GM12864 (cell line): Measurements from ENCODE around the gene ATP8A2.

Experiments
- DNase-seq: peaks from one replicate; pipeline ENCODE4 v3.0.0-alpha.2; 2011; ENCODE audit warnings: low read depth
- H3K4me3 ChIP-seq: 2 replicates; pipeline ENCODE4 v1.5.1; 2011; ENCODE audit warnings: mild to moderate bottlenecking, low read depth, low read length, control low read depth
- TF ChIP-seq, protein P1 (sequence below): IDR thresholded peaks from 2 replicates; pipeline ENCODE4 v1.5.1; 2011; ENCODE audit warnings: low read depth, mild to moderate bottlenecking, moderate library complexity, low read length, control low read depth, inconsistent platforms; ENCODE audit errors: missing control alignments

ATP8A2 gene

DNA sequence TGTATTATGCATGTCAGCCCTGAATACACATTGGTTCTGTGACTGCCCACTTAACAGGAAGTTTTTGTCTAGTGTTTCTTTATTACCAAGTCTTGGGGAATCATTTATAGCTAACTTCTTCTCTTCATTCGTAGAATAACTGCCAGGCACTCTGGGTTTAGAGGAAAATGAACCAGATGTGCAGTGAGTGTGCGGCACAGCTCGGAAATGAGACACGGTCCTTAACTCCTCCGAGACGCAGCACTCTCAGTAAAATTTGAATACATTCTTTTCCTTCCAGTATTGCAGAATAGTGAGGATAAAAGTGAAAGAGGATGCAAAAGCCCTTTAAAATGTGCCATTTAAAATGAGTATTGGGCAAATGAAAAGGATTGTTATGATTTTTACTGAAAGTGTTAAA, 29.2 kb downstream of the ATP8A2 start:
- no peak for DNase-seq
- TF ChIP-seq, protein P1, sequence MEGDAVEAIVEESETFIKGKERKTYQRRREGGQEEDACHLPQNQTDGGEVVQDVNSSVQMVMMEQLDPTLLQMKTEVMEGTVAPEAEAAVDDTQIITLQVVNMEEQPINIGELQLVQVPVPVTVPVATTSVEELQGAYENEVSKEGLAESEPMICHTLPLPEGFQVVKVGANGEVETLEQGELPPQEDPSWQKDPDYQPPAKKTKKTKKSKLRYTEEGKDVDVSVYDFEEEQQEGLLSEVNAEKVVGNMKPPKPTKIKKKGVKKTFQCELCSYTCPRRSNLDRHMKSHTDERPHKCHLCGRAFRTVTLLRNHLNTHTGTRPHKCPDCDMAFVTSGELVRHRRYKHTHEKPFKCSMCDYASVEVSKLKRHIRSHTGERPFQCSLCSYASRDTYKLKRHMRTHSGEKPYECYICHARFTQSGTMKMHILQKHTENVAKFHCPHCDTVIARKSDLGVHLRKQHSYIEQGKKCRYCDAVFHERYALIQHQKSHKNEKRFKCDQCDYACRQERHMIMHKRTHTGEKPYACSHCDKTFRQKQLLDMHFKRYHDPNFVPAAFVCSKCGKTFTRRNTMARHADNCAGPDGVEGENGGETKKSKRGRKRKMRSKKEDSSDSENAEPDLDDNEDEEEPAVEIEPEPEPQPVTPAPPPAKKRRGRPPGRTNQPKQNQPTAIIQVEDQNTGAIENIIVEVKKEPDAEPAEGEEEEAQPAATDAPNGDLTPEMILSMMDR, result no peak
- no peak overlapping the region for H3K4me3 ChIP-seq

DNA sequence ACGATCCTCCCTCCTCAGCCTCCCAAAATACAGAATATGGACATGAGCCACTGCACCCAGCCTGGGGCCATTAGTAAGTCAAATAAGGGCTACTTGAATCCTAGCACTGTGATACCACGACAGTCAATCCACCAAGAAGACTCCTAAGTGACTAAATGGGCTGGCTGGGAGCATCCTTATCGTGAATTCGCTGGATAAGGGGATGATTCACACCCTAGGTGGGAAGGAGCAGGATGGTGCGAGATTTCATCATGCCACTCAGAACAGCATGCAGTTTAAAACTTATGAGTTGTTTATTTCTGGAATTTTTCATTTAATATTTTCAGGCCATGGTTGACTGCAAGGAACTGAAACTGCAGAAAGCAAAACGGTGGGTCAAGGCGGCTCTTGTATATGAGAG, 30.2 kb downstream of the ATP8A2 start:
- TF ChIP-seq, protein P1, result no peak
- no peak for DNase-seq
- H3K4me3 ChIP-seq, result no peak overlapping the region

DNA sequence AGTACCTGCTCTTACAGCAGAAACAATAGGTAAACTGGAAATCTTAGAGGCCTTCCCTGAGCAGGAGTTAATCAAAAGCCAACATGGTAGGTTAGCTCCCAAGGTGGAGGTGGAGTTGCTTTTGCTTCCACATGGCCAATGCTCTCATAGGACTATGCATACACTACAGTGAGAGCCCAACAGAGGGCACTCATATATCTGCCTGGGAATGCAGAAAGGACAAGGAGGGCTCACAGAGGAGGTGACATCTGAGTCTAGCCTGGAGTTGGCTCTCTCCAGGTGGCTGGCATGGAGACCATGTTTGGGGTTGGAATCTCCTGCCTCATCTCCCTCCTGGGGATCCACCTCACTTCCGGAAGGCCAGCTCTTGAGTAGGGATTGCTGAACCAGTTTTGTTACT, 34.6 kb downstream of the ATP8A2 start:
- TF ChIP-seq, protein P1, result peak; percentile 30
- DNase-seq, result no peak
- H3K4me3 ChIP-seq, result no peak overlapping the region

DNA sequence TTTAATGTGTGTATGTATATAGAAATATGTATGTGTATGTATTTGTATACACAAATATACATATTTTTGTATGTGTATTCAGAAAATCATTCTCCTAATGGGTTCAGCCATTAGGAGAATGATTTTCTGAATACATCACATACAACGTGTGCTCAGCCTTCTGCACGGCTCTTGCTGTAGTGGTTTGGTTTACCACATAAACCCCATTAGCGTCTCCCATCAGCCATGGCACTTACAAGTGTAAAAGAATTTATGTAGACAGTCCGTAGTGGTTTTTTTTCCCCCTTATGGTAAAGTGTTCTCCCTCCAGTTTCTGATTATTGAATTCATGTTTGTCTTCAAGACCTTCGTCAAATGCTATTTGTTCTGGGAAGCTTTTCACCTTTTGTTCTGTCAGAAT, 38.2 kb downstream of the ATP8A2 start:
- no peak for DNase-seq
- TF ChIP-seq, protein P1, result no peak
- H3K4me3 ChIP-seq, result no peak overlapping the region

DNA sequence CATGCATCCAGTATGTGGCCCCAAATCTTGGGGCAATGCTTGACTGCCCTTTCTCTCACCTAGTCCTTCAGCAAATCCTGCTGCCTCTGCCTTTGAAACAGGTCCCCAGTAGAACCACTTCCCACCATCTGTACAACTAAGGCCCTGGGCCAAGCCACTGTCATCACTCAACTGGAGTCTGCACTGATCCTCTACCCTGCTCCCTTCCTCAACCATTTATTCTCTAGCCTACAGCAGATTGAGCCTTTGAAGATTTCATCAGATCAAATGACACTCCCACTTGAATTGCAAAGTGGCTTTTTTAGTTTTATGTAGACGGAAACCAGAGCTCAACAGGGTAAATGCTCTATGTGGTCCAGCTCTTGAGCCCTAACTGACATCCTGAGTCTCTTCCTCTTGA, 43.5 kb downstream of the ATP8A2 start:
- DNase-seq, result no peak
- TF ChIP-seq, protein P1, result no peak
- no peak overlapping the region for H3K4me3 ChIP-seq

DNA sequence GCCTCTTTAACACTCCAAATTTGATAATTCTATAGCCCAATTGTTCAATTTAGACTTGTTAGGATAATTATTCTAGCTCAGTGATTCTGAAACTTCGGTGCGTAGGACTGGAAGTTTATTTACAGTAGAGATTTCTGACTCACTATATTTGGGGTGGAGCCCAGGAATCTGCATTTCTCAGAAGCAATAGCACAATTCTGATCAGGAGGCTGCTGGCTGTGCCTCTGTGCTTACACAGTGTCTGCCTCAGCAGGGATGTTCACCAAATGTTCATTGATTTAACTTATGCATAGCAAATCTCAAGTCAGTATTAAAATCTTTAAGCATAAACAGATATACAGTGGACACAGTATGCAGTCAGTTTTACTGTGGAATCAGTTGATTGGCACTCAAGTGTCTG, 45.8 kb downstream of the ATP8A2 start:
- TF ChIP-seq, protein P1, result no peak
- DNase-seq, result no peak

DNA sequence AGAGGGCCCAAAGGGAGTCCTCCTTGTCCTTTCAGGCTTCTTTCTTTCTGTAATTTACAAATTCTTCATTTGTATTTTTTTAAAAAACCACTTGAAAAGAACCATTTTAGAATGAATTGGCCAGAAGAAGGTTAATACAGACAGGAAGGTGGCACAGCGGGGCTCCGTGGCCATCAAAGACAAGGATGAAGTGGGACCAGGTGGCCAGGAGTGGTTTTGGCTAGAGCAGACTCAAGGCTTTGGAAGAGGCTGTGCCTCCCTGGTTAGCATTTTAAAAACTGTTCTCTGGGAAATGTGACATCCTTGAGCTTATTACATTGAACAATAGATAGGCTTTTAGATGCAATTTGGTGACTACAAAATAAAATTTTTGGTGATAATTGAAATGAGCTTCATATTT, 48.4 kb downstream of the ATP8A2 start:
- TF ChIP-seq, protein P1, result no peak
- no peak for DNase-seq
- H3K4me3 ChIP-seq, result no peak overlapping the region

More for the DNA sequence above, 45.8 kb downstream of the ATP8A2 start:
- no peak overlapping the region for H3K4me3 ChIP-seq
